Transverse colon (tissue), 4 donors: ENCODE measurements around the gene LENG1. TPM values are rescaled to one million over a fixed set of nuclear protein-coding genes. Genes with fewer than 3 reads are reported as not detected.

ENCODE experiments used
- DNase-seq: peaks from one replicate; pipeline ENCODE4 v3.0.0-alpha.2; 2019
- H3K27ac ChIP-seq, 4 donors: fragments of 200-600 bp; sonication (generic); 2 replicates each; pipeline ENCODE4 v1.5.1; 2016 to 2018; ENCODE audit warnings: inconsistent platforms in 4 of 4
- H3K27me3 ChIP-seq: fragments of 200-600 bp; sonication (generic); 2 replicates; pipeline ENCODE4 v1.5.1; 2017; ENCODE audit warnings: inconsistent platforms
- H3K36me3 ChIP-seq, 4 donors: fragments of 200-600 bp; sonication (generic); 2 replicates each; pipeline ENCODE4 v1.5.1; 2017 to 2019; ENCODE audit warnings: inconsistent platforms in 4 of 4
- H3K4me1 ChIP-seq, 4 donors: fragments of 200-600 bp; sonication (generic); 2 replicates each; pipeline ENCODE4 v1.5.1; 2017 to 2020; ENCODE audit warnings: inconsistent platforms in 4 of 4
- H3K4me3 ChIP-seq, 4 donors: fragments of 200-600 bp; sonication (generic); 1 replicate in 1 of 4; 2 replicates in 3 of 4; pipeline versions ENCODE4 v1.5.1 to v1.6.1; 2017 to 2019; ENCODE audit warnings: inconsistent platforms in 4 of 4
- H3K9me3 ChIP-seq, 2 donors: fragments of 200-600 bp; sonication (generic); 2 replicates each; pipeline ENCODE4 v1.5.1; 2017 to 2019; ENCODE audit warnings: inconsistent platforms in 2 of 2
- CTCF ChIP-seq, 5 experiments: fragments of 200-600 bp in 3 of 5; fragments of 450-650 bp in 2 of 5; sonication (generic) in 3 of 5; IDR thresholded peaks; 1 replicate in 2 of 5; 2 replicates in 3 of 5; pipeline ENCODE4 v1.5.1; 2016 to 2017; ENCODE audit warnings: antibody characterized with exemption in 5 of 5, inconsistent platforms in 3 of 5, mild to moderate bottlenecking in 2 of 5, moderate library complexity in 1 of 5
- EP300 ChIP-seq: sonication (generic); formaldehyde crosslinking; IDR thresholded peaks from one replicate; pipeline ENCODE4 v1.6.1; 2017; ENCODE audit warnings: antibody characterized with exemption, low read depth
- POLR2A ChIP-seq: fragments of 450-650 bp; IDR thresholded peaks from one replicate; pipeline ENCODE4 v1.6.1; 2016; ENCODE audit warnings: antibody characterized with exemption, mild to moderate bottlenecking, moderate library complexity
- POLR2AphosphoS5 ChIP-seq, 3 donors: sonication (generic); formaldehyde crosslinking; IDR thresholded peaks; one replicate each; pipeline ENCODE4 v1.6.1; 2016; ENCODE audit warnings: antibody characterized with exemption in 3 of 3
- WGBS, 2 donors: methylation state at CpG; one replicate each; pipeline ENCODE4 v1.1.5; 2018; ENCODE audit warnings: low coverage in 1 of 2; 5-methylcytosine and 5-hydroxymethylcytosine counted together
- in situ Hi-C, 4 donors: fragments of 200-750 bp; cut with MboI; loops; one replicate each; pipeline versions ENCODE4 v1.15.0 to v1.15.1; 2017; ENCODE audit warnings: low sequenced_read_pairs in 3 of 4, low pct_ligation_motif_present in 1 of 4, low pct_unique_long_range_greater_than_20kb in 1 of 4
- intact Hi-C: fragments of 100-400 bp; cut with DNase I; formaldehyde crosslinking; loops from one replicate; pipeline ENCODE4 v1.15.1; 2023; ENCODE audit warnings: low total_unique reads
- total RNA-seq, 4 donors: library from RNA; depleted of rRNA; stranded (reverse); fragments of >200 nt; gene quantifications; one replicate each; pipeline ENCODE4 v1.1.0, GENCODE V29; 2016

The LENG1 gene
- total RNA-seq, 4 donors from 2014 or later, result 3.4 to 11.1 (median 5.8) TPM

- no peak for DNase-seq
- H3K36me3 ChIP-seq, result peaks cover 0 to 34% (median 11%) of the 10 kb centered on the region in 4 donors
- no peaks in the 10 kb centered on the region for H3K9me3 ChIP-seq
- intact Hi-C loops (no loop called here), in situ Hi-C loops (no loop called here)
- 81 to 90% methylated on average over 2 to 6 of the region's 6 CpGs for WGBS, 2 donors
- peaks cover 4 to 13% (median 9%) of the 10 kb centered on the region in 4 donors for H3K4me1 ChIP-seq
- H3K27ac ChIP-seq, result no peak overlapping the region
- TF ChIP-seq EP300 (no peak), POLR2AphosphoS5 (IDR thresholded peaks at IDR 0.05) (no peak), POLR2A (no peak), CTCF (IDR thresholded peaks at IDR 0.05) (no peak)
- H3K4me3 ChIP-seq, result no peak overlapping the region
- no peaks in the 10 kb centered on the region for H3K27me3 ChIP-seq
These were observed 49.9 kb downstream of the LENG1 start for GRCh38 chr19:54109651-54110050.

GRCh38 chr19:54108496-54108895 is 51.0 kb downstream of the LENG1 start:
- TF ChIP-seq POLR2A (no peak), POLR2AphosphoS5 (IDR thresholded peaks at IDR 0.05) (no peak), CTCF (IDR thresholded peaks at IDR 0.05) (no peak), EP300 (no peak)
- Histone ChIP-seq H3K36me3 (peaks cover 0 to 34% (median 11%) of the 10 kb centered on the region in 4 donors), H3K4me3 (no peak overlapping the region), H3K9me3 (no peaks in the 10 kb centered on the region), H3K27me3 (no peaks in the 10 kb centered on the region), H3K27ac (no peak overlapping the region), H3K4me1 (peaks cover 0 to 12% (median 6%) of the 10 kb centered on the region in 4 donors)
- 81% methylated on average over 7 of the region's 7 CpGs; no CpG with 5 or more reads in 1 of the 2 donors for WGBS, 2 donors
- in situ Hi-C loops (no loop called here), intact Hi-C loops (no loop called here)
- no peak for DNase-seq

GRCh38 chr19:54107876-54108490 is 51.5 kb downstream of the LENG1 start:
- Histone ChIP-seq H3K27ac (no peak overlapping the region), H3K4me1 (peaks cover 0 to 15% (median 8%) of the 10 kb centered on the region in 4 donors), H3K4me3 (no peak overlapping the region), H3K36me3 (peaks cover 0 to 34% (median 11%) of the 10 kb centered on the region in 4 donors), H3K9me3 (no peaks in the 10 kb centered on the region), H3K27me3 (no peaks in the 10 kb centered on the region)
- intact Hi-C loops, result no loop called here
- DNase-seq, result no peak
- in situ Hi-C loops, result no loop called here
- TF ChIP-seq EP300 (no peak), POLR2A (no peak), POLR2AphosphoS5 (IDR thresholded peaks at IDR 0.05) (no peak), CTCF (IDR thresholded peaks at IDR 0.05) (no peak)
- WGBS, 2 donors, result 80% methylated on average over 18 of the region's 21 CpGs; no CpG with 5 or more reads in 1 of the 2 donors

GRCh38 chr19:54106716-54107115 is 52.8 kb downstream of the LENG1 start:
- in situ Hi-C loops (no loop called here), intact Hi-C loops (no loop called here)
- Histone ChIP-seq H3K4me1 (peaks cover 0 to 22% (median 10%) of the 10 kb centered on the region in 4 donors), H3K27ac (no peak overlapping the region), H3K36me3 (peaks cover 0 to 34% (median 11%) of the 10 kb centered on the region in 4 donors), H3K9me3 (no peaks in the 10 kb centered on the region), H3K4me3 (no peak overlapping the region), H3K27me3 (no peaks in the 10 kb centered on the region)
- WGBS, 2 donors, result 85 to 100% methylated on average over 2 to 15 of the region's 15 CpGs
- DNase-seq, result no peak
- TF ChIP-seq CTCF (IDR thresholded peaks at IDR 0.05), result no peak
- no peak for TF ChIP-seq POLR2A
- no peak for TF ChIP-seq EP300
- no peak for TF ChIP-seq POLR2AphosphoS5 (IDR thresholded peaks at IDR 0.05)
